Epithelial cell of esophagus (primary cell): Measurements from ENCODE around the gene ELMO2.

Source experiments
- DNase-seq: peaks from one replicate; pipeline ENCODE4 v3.0.0; 2010; ENCODE audit warnings: low read depth
- H3K4me3 ChIP-seq: 2 replicates; pipeline ENCODE4 v1.5.1; 2011; ENCODE audit warnings: mild to moderate bottlenecking, low read length, control low read depth
- TF ChIP-seq, protein P1 (sequence below): IDR thresholded peaks from 2 replicates; pipeline ENCODE4 v1.5.1; 2011; ENCODE audit warnings: low read depth, mild to moderate bottlenecking, low read length, control low read depth, inconsistent platforms; ENCODE audit not compliant: insufficient read depth; ENCODE audit errors: missing control alignments

Gene ELMO2

DNA sequence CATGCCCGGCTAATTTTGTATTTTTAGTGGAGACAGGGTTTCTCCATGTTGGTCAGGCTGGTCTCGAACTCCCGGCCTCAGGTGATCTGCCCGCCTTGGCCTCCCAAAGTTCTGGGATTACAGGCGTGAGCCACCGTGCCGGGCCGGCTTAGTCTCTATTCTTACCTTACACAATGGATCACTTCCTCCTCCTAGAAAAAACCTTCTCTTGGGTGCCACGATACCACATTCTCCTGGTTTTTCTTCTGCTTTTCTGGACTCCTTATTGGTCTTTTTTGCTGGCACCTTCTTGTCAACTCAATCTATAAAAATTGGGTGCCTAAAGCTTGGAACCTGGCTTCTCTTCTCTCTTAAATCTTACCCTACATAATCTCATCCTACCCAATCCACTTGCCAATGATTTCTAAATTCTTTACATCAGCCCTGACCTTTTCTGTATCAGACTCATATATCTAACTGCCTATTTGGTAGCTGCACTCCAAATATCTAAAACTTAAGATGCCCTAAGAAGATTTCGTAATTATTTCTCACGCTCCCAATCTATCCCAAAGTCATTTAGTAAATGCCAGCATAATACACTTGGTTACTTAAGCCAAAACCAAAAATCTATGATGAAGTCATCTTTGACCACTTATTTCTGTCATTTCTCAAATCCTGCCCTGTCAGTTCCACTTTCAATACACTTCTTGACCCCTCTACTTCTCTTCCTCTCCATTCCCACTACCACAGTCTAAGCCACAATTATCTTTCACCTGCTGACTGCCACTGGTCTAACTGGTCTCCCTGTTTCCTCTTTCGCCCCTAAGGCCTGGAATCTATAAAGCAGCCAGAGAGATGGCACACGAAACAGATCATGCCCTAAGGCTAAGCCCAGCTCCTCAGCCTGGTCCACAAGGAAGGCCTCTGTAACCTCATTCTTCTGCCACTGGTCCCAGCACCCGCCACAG, 43.2 kb downstream of the ELMO2 start:
- peak overlapping the region; percentile 79 for H3K4me3 ChIP-seq
- TF ChIP-seq, protein P1, sequence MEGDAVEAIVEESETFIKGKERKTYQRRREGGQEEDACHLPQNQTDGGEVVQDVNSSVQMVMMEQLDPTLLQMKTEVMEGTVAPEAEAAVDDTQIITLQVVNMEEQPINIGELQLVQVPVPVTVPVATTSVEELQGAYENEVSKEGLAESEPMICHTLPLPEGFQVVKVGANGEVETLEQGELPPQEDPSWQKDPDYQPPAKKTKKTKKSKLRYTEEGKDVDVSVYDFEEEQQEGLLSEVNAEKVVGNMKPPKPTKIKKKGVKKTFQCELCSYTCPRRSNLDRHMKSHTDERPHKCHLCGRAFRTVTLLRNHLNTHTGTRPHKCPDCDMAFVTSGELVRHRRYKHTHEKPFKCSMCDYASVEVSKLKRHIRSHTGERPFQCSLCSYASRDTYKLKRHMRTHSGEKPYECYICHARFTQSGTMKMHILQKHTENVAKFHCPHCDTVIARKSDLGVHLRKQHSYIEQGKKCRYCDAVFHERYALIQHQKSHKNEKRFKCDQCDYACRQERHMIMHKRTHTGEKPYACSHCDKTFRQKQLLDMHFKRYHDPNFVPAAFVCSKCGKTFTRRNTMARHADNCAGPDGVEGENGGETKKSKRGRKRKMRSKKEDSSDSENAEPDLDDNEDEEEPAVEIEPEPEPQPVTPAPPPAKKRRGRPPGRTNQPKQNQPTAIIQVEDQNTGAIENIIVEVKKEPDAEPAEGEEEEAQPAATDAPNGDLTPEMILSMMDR = no peak
- no peak for DNase-seq

DNA sequence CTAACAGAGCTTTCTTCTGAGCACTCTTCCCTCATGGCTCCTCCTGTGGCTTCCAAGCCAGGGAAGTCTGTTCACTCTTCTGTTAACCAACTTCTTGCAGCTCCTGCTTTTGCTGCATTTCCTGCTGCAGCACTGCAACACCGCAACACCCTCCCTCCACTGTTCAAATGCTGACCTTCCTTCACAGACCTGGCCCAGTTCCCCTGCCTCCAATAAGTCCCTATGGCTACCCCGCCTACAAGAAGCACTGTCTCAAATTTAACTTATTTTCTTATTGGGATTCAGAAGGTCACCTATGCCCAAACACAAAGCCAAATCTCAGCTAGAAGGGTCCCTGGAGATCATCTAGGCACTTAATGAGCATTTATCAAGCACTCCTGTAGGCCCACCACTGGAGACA, 44.6 kb downstream of the ELMO2 start:
- TF ChIP-seq, protein P1 = no peak
- H3K4me3 ChIP-seq = no peak overlapping the region
- DNase-seq = no peak

DNA sequence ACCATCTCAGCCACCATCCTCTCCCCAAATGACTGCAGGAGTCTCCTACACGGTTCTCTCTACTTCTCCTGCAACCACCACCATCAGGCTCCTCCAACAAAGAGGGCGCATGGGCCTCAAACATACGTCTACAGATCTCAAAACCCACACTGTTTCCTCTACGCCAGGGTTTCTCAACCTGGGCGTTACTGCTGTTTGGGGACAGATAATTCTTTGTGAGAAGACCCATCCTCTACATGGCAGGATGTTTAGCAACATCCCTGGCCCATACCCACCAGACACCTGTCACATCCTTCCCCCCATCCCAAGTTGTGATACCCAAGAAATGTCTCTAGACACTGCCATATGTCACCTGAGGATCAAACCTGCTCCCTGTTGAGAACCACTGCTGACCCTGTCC, 45.0 kb downstream of the ELMO2 start:
- TF ChIP-seq, protein P1 = no peak
- DNase-seq = no peak
- H3K4me3 ChIP-seq = no peak overlapping the region

DNA sequence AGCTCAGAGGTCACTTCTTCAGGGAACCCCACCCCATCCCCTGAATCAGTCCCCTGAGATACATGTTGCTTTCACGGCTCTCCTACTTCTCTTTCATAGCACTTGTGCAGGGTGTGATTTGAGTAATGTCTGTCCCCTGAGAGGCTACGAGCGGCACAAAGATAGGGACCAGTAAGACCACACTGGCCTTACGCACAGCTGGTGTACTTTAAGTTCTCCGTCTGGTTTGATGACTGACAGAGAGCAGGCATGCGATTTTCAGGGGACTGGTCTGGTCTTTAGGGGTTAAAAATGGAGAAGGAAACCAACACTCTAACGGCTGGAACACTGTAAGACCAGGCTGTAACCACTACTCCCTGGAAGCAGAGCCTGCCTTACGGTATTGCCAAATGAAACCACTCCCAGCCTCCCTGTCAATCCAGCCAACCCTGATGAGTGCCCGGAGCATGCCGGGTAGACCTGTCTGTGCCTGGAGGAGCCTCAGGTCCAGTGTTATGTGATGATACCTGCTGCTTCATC, 47.1 kb downstream of the ELMO2 start:
- TF ChIP-seq, protein P1 = no peak
- no peak overlapping the region for H3K4me3 ChIP-seq
- DNase-seq = no peak

DNA sequence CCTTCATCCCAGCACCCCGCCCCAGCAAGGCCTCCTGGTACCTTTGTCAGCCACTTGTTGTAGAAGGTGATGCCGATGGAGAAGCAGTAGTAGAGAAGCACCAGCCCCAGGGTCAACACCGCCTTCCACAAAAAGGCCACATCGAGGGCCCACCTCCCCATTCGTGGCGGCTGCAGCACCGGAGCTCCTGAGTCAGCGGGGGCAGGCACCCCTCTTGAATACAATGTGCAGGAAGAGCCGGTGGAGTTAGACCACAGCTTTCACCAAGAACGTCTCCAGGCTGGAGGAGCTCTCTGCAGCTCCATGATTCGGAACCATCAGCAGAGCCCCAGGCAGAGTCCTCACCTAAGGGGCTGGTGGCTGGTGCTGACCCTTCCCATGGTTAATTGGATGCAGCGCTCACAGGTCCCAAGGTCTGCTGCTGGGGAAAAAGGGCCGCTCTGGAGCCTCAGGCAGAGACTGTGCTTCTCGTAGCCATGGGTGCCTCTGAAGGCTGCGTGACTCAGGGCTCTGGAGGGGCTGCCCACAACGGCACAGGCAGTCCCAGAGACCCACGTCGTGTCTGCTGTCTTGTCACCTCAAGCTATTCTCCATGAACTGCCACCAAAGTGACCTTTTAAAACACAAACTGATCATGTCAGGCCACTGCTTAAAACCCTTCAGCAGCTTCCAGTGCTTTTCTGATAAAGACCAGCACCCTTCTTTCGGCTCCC, 47.9 kb downstream of the ELMO2 start:
- TF ChIP-seq, protein P1 = no peak
- no peak for DNase-seq
- H3K4me3 ChIP-seq = no peak overlapping the region

DNA sequence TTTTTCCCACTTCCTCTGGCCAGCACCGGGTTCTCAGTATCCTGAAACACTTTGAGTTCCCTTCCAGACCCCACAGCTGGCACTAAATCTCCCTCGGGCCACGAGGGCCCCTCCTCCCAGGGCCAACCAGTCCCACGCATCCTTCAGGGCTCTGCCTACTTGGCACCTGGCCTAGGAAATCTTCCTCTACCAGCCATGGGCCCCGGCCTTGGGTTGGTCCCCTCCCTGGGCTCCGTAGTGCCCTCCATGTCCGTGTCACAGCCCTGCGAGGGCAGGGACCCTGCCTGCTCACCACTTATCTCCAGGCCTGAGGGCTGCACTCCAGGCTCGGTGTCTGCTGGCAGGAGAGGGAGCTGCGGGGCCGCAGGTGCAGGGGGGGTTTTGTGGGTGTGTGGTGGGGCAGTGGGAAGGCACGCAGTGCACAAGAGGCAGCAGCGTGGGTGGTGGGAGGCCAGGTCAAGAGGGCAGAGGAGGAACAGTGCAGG, 49.3 kb downstream of the ELMO2 start:
- no peak overlapping the region for H3K4me3 ChIP-seq
- DNase-seq = no peak
- TF ChIP-seq, protein P1 = no peak
